SK-N-SH (cell line): ENCODE results near the gene MRPL27.

ENCODE experiments used
- CTCF ChIP-seq: fragments of 200-600 bp; sonication (generic); IDR thresholded peaks from 2 replicates; pipeline ENCODE4 v1.6.1; 2017; ENCODE audit warnings: antibody characterized with exemption, mild to moderate bottlenecking, moderate library complexity
- FOXJ3 ChIP-seq: sonication (generic); formaldehyde crosslinking; IDR thresholded peaks from 2 replicates; pipeline ENCODE4 v1.5.1; 2020; ENCODE audit warnings: mild to moderate bottlenecking, missing genetic modification reagents
- PBX3 ChIP-seq: IDR thresholded peaks from 2 replicates; pipeline ENCODE4; 2012
- POLR2AphosphoS5 ChIP-seq: IDR thresholded peaks from 2 replicates; pipeline ENCODE4 v1.6.1; 2012; ENCODE audit warnings: low read depth, low read length
- SIN3A ChIP-seq: IDR thresholded peaks from 2 replicates; pipeline ENCODE4 v1.6.1; 2012; ENCODE audit warnings: low read depth, mild to moderate bottlenecking, low read length, moderate library complexity, borderline replicate concordance
- TAF1 ChIP-seq: IDR thresholded peaks from 2 replicates; pipeline ENCODE4 v1.6.1; 2012; ENCODE audit warnings: low read depth, mild to moderate bottlenecking, low read length, moderate library complexity, borderline replicate concordance
- TEAD4 ChIP-seq: IDR thresholded peaks from 2 replicates; pipeline ENCODE4 v1.4.0; 2012; ENCODE audit warnings: mild to moderate bottlenecking, borderline replicate concordance; ENCODE audit not compliant: insufficient read depth
- USF1 ChIP-seq: IDR thresholded peaks from 2 replicates; pipeline ENCODE4 v1.4.0; 2012; ENCODE audit warnings: low read depth, borderline replicate concordance
- USF2 ChIP-seq: fragments of 150-350 bp; IDR thresholded peaks from 2 replicates; pipeline ENCODE4 v1.6.1; 2017; ENCODE audit warnings: antibody characterized with exemption, low read length, low read depth, borderline replicate concordance
- YY1 ChIP-seq: IDR thresholded peaks from 2 replicates; pipeline ENCODE4 v1.4.0; 2012; ENCODE audit warnings: low read depth, mild to moderate bottlenecking
- ZBTB33 ChIP-seq: IDR thresholded peaks from 2 replicates; pipeline ENCODE4 v1.4.0; 2012; ENCODE audit warnings: low read depth, borderline replicate concordance

GRCh38 chr17:50372222-50372757 lies 694 bp downstream of the MRPL27 start:
- no peak for TF ChIP-seq FOXJ3 (CRISPR knock-in tag)
- TF ChIP-seq CTCF = no peak
- no peak for TF ChIP-seq ZBTB33
- no peak for TF ChIP-seq YY1
- no peak for TF ChIP-seq USF1
- TF ChIP-seq TEAD4 = no peak
- TF ChIP-seq SIN3A = no peak
- no peak for TF ChIP-seq PBX3
- no peak for TF ChIP-seq POLR2AphosphoS5
- TF ChIP-seq TAF1 = no peak
- TF ChIP-seq USF2 = no peak
